Stimulated activated CD8-positive, alpha-beta memory T cell treated with anti-CD3 and anti-CD28 coated beads, Interleukin-15, amount 100 ng/mL, for 48 hours (primary cell): ENCODE measurements around the gene C6orf47.

Experiments
- DNase-seq, 2 donors: peaks; one replicate each; pipeline ENCODE4 v3.0.0-alpha.2; 2020; ENCODE audit warnings: low read depth in 2 of 2

C6orf47 gene

GRCh38 chr6:31687860-31688693 is 27.5 kb upstream of the C6orf47 start:
- DNase-seq, result no peak

DNA sequence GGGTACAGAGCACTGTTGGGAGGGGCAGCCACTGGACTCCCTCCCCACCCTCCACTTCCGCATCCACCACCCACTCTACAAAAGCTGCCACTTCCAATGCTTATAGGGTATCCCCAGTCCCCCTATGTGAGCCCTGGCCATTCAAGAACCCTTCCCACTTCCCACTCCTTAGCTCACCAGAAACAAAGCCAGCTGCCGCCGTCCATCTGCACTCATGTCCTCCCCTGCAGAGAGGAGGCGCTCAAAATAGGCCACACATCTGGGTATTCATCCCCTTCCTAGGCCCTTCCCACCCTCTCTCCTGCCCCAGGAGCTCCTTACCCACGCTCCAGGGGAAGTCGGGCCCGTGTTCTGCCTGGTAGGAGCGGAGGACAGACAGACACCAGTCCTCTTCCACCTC is 26.7 kb upstream of the C6orf47 start:
- no peak for DNase-seq

GRCh38 chr6:31686483-31686882 is 25.9 kb upstream of the C6orf47 start:
- DNase-seq, result no peak

DNA sequence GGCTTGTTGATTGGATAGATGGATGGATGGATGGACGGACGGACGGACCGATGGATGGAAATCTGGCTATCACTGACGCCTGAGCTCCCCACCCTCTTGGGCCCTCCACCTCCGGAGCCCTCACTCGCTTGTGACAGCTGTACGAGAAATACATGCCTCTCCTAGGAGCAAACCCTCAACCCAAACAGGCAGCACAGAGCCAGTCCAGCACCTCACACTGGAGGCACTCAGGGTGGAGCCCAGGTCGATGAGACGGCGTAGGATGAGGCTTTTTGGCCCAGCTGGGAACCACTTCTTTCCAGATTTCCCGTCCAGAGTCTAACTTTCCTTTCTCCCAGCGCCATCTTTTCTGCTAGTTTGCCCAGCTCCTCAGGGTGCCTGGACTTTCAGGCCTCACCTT is 23.0 kb upstream of the C6orf47 start:
- DNase-seq, result no peak

GRCh38 chr6:31681135-31681671 is 20.6 kb upstream of the C6orf47 start:
- DNase-seq, result peak in 1 of 2 donors; percentile 31

DNA sequence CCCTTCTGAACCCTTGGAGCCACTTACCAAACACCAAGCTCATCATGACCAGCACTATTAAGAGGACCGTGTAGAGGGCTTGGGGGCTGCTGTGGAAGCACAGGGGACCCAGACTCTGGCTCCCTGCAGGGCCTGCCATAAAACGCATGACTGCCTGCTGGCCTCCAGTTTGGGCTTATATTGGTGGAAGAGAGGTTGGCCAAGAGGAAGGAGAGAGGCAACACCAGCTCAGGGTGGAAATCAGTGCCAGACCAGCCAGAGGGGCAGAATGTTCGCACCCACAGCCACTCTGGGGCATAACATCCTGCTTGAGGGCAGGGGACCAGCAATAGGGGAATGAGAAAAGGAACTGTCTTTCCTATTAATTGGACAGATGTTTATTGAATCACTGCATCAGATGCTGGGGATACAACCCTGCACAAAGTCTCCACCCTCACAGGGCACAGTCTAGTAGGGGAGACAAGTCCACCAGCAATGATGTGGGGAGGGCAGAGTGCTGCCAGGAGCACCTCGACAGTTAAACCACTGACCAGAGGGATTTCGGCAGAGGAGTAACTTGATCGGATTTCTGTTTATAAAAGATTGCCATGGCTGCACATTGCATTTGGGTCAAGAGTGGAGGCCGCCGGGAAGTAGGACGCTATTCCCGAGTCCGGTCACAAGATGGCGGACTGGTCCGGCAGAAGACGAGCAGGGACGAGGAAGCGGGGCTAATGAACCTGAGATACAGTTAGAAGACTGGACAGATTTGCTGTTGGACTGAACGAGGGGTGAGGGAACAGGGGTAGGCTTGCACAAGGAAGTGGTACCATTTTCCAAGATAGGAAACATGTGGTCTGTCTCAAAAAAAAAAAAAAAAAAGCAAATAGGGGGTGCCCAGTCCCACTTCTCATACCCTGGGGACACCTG is 19.9 kb upstream of the C6orf47 start, which contains the start of gene LY6G5C:
LY6G5C (minus strand) TSS at position 842 of the 909 bp plus-strand sequence; CDS start at position 148, 694 bp downstream.
- peak; percentile 34 to 43 for DNase-seq

DNA sequence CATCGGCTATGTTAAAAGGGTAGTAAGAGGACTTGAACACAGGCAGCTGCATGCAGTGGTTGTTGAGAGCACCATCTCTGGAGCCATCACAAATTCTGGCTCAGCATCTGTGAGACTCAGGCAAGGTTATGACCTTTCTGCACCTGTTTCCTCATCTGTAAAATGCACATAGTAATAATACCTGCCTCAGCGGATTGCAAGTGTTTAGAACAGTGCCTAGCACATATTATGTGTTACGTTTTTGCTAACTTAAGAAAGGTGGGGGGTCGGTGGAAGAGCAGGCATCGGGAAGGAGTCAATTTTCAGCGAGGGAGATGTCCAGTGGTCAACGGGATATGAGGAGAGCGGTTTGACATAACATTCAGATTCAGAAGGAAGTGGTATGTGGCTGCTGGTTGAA is 17.4 kb upstream of the C6orf47 start:
- no peak for DNase-seq

DNA sequence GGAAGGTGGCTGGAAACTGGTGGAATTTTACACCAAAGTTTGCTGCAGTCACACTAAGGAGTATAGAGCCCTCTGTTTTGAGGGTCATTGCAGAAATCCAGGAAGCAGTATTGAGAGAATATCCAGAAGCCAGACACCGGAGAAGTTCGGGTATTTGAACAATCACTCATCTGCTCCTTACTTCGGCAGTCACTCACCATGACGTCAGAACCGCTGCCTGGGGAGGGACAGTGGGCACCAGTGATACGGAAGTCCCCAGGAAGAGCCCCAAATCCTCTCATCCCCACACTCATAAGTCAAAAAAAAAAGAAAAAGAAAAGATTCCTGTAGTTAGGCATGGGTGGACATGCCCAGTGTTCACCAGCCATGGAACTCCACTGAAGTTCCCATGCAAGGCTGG is 16.3 kb upstream of the C6orf47 start:
- no peak for DNase-seq

DNA sequence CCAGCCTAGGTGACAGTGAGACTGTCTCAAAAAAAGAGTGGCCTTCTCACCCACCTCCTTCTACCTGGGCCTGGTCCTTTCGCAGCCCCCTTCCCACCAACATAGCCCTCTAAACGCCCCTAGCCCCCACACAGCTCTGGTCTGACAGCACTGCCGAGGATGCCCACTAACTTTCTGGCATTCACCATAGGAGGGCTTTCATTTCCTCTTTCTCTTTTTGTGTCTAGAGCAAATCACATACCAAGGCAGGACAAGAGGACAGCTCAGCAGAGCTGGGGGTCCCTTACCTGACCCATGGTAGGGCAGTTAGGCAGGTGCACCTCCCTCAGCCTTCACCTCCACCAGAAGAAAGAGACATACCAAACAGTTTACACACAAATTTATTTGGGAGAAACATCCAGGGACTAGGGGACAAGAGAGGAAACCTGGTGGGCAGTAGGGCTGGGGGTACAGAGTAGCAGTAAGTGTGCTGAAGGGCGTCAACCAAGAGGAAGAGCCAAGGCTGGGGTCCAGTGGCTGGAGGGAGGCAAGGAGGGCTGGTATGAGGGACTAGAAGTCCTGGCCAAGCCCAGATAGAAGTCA is 15.8 kb upstream of the C6orf47 start:
- DNase-seq, result no peak

- no peak for DNase-seq
Measured at GRCh38 chr6:31669676-31670075, 9.1 kb upstream of the C6orf47 start, which contains the start of gene LY6G5B. LY6G5B (plus strand) TSS chr6:31669976; CDS start chr6:31670951, 975 bp downstream.

- DNase-seq, result no peak
Measured at GRCh38 chr6:31666337-31666965, 5.9 kb upstream of the C6orf47 start.

- peak; percentile 97 to 98 for DNase-seq
Measured at GRCh38 chr6:31665501-31666336, 5.1 kb upstream of the C6orf47 start, which contains the start of gene CSNK2B. CSNK2B (plus strand) TSS chr6:31666080; CDS start chr6:31666832, 752 bp downstream.

DNA sequence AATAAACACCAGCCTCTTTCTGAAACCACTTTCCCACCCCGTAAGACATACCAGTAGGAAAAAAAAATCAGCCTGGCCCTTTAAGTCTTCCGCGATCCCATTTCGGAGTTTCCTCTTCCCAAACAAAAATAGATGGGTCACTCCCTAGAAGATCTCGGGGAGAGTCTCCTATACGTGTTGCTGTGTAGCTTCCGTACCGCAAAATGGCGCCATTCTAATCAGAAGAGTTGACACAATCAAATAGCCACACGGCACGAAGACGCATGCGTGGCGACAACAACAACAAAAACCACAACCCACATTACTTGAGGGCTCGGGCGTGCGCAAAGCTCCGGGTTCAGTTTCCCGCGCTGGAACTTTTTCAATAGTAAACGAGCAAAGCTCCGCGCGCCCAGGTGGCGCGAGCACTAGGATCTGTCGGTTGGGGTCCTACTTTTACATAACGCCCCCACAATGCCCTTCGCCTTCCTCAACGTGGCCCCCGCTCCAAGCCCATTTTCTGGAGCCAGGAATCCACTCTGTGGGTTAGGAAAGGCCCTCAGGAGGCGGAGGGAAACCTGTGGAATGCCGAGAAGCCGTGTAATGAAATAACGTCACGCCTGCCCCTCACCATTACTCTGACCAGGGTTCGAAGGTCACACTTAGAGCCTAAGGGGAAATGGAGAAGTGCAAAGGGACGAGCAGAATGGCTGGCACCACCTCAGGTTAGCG is 4.4 kb upstream of the C6orf47 start, which contains the start of gene GPANK1:
GPANK1 (minus strand) TSS at position 208 of the 711 bp plus-strand sequence. CDS start 519 bp downstream, outside the sequence.
- peak; percentile 85 to 86 for DNase-seq

- no peak for DNase-seq
Measured at GRCh38 chr6:31663961-31664789, 3.6 kb upstream of the C6orf47 start.

- DNase-seq, result no peak
Measured at GRCh38 chr6:31663126-31663960, 2.8 kb upstream of the C6orf47 start.

GRCh38 chr6:31662124-31662723 is 1.6 kb upstream of the C6orf47 start:
- DNase-seq, result no peak
